Nasal cavity respiratory epithelium epithelial cell of viscerocranial mucosa (primary cell): ENCODE results near the gene BFSP1. TPM values are rescaled to one million over a fixed set of nuclear protein-coding genes. Genes with fewer than 3 reads are reported as not detected.

Experiments used
- total RNA-seq: library from RNA; depleted of rRNA; stranded (reverse); fragments of >200 nt; gene quantifications from 2 replicates; pipeline ENCODE4 v1.2.3, GENCODE V29; 2014

The BFSP1 gene
- 2.1 and 2.5 TPM in 2 replicates for total RNA-seq

GRCh38 chr20:17530716-17531664 lies at the start of gene BFSP1:
Gene BFSP1 (minus strand): TSS chr20:17531379. CDS start chr20:17531329, 50 bp downstream.

DNA sequence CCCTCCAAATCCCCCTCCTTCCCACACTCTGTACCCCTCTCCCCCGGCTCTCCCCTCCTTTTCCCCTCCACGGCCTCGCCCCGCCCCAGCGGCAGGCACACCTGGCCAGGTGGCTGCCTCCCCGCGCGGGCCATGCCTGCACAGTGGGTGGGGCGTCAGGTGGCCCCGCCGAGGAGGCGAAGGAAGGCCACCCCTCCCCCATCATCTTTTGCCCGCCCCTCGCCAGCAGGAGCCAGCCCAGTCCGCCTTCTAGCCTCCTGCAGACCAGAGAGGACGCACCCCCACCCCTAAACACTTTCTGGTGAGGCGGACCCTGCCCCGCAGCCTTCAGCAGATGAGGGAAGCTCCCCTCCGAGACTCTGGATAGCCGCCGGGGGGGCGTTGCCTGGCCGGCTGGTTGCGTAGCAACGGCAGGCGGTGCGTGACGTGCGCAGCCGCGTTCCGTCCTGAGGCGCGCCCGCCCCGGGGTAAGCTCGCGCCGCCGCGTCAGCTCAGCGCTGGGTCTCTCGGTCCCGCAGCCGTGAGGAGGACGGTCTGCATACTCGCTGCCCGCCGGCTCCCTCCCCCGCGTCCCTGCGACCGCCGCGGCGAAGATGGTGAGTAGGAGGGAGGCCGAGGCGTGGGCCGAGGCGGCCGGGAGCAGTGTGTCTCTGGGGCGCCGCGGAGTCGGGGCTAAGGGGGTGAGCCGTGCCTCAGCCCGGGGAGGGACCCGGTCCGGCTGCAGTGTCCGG lies 38.6 kb upstream of the BFSP1 start, which contains the start of gene DSTN:
TSS of gene DSTN (plus strand) at position 460 of the 731 bp plus-strand sequence. CDS start at position 594, 134 bp downstream.

Other genes with a start within 250 kb of the BFSP1 start
- gene DSTN, start 38.7 kb upstream of the BFSP1 start, total RNA-seq, result 311 and 337 TPM in 2 replicates
- gene RRBP1, start 150.9 kb upstream of the BFSP1 start, total RNA-seq, result 78.3 and 185 TPM in 2 replicates
- not detected in 2 replicates for gene BANF2, start 168.6 kb upstream of the BFSP1 start, total RNA-seq